Fibroblast of pulmonary artery (primary cell): ENCODE measurements around the gene PDE4D.
A peak's percentile ranks its signal among the peaks of the same experiment; 100 is the strongest.

Experiments used
- DNase-seq: peaks from one replicate; pipeline ENCODE4 v3.0.0-alpha.2; 2010; ENCODE audit warnings: low read depth
- H3K4me3 ChIP-seq: replicated peaks from 2 replicates; pipeline ENCODE4 v1.5.1; 2011; ENCODE audit warnings: low read depth, mild to moderate bottlenecking, control low read depth, low read length, moderate library complexity
- TF ChIP-seq, protein P1 (sequence below): IDR thresholded peaks from 2 replicates; pipeline ENCODE4 v1.5.1; 2011; ENCODE audit warnings: mild to moderate bottlenecking, control low read depth, low read length, inconsistent platforms; ENCODE audit errors: missing control alignments

PDE4D gene

DNA sequence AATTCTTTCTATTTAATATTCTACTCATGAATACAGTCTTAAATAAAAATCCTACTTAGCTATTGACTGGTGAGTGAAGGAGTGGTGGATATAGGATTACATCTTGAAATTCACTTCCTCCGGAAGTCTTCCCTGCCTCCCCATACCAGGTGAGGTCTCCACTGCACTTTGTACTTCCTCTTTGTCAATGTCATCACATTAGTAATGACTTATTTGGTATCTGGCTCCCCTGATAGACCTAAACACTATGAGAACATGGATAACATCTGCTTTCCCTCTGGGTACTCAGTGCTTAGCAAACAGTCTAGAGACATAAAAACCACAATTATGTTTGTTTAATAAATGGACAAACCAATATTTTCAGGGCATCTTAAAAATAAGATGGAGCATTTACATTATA, 532.1 kb downstream of the PDE4D start:
- no peak overlapping the region for H3K4me3 ChIP-seq
- no peak for DNase-seq
- TF ChIP-seq, protein P1, sequence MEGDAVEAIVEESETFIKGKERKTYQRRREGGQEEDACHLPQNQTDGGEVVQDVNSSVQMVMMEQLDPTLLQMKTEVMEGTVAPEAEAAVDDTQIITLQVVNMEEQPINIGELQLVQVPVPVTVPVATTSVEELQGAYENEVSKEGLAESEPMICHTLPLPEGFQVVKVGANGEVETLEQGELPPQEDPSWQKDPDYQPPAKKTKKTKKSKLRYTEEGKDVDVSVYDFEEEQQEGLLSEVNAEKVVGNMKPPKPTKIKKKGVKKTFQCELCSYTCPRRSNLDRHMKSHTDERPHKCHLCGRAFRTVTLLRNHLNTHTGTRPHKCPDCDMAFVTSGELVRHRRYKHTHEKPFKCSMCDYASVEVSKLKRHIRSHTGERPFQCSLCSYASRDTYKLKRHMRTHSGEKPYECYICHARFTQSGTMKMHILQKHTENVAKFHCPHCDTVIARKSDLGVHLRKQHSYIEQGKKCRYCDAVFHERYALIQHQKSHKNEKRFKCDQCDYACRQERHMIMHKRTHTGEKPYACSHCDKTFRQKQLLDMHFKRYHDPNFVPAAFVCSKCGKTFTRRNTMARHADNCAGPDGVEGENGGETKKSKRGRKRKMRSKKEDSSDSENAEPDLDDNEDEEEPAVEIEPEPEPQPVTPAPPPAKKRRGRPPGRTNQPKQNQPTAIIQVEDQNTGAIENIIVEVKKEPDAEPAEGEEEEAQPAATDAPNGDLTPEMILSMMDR = no peak

DNA sequence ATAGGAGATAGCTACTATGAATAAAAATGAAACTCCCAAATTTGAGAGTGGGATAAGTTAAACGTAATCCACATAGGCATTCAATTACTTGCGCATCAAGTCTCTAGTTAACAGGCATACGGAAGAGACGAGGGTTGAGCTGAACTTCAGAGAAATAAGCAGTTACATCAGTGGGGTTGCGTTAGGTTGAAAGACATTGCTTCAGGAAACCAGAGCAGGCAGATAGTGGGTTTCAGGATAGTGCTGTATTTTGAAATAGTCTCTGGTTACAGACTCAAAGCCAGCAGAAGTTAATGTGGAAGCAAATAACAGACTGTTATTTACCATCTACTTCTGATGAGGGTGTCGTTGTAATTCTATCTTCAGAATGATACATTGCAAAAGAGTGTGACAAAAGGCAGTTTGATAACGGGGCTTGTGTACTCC, 533.4 kb downstream of the PDE4D start:
- TF ChIP-seq, protein P1 = no peak
- no peak overlapping the region for H3K4me3 ChIP-seq
- DNase-seq = peak; percentile 71

DNA sequence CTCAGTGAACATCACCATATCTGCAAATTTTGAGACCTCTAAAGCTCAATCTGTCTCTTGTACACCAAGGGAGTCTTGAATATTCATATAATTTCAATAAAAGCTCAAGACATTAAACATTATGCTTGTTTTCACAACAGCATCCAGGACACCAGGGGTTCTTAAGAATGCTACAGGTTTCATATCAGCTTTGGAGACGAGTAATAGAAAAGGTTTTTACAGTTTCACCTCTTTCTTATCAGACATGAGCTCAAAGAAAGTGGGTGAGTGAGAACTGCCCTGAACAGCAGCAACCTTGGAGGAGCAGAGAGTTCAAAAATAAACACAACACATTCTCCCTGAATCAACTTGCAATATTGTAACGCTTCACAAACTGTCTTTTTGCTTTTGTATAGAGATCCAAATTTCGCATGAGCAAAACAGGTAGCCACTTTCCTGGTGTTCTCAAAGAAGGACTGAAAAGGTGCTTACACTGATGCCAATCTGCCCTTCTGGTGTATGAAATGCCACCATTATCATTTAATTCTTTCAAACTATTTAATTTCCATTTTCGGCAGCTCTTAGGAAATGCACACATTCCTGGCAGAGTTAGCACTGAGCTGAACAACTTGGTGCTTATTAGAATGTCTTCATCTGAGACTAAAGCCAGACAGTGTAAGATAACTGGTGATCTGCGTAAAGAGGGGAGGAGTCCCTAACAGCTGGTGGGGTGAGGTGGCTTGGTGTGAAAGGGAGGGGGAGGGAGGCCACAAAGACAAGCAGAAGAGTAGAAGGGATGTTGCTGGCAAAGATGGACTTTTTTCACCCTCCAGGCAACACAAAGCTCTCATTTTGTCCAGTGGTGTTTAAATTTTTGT, 535.3 kb downstream of the PDE4D start:
- no peak overlapping the region for H3K4me3 ChIP-seq
- DNase-seq = peak; percentile 78
- TF ChIP-seq, protein P1 = no peak

DNA sequence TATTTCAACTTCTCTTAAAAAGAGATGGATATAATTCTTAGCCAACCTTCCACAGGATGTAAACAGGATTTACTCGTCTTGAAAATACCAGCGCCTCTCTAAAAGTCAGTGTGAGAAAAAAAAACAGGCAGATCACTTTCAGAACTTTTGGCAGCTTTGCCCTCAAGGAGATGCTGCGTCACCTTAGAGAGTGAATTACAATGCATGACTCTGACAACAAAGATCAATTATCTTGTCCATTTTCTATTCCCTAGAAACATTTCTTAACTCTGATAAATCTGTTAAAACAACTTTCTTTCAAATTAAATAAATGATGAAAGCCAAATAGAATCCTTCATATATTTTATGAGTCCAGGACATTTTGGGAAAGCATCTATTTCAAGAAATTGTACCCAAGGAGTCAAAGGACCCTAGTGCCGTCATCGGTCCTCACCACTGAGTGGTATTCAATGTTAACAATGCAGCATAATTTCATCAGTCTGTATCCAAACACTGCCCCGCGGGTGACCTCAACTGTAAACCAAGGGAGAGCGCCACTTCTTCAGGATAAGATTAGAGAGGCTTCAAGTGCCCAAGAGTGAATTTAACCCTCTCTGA, 536.0 kb downstream of the PDE4D start:
- H3K4me3 ChIP-seq = no peak overlapping the region
- TF ChIP-seq, protein P1 = no peak
- DNase-seq = peak; percentile 66

DNA sequence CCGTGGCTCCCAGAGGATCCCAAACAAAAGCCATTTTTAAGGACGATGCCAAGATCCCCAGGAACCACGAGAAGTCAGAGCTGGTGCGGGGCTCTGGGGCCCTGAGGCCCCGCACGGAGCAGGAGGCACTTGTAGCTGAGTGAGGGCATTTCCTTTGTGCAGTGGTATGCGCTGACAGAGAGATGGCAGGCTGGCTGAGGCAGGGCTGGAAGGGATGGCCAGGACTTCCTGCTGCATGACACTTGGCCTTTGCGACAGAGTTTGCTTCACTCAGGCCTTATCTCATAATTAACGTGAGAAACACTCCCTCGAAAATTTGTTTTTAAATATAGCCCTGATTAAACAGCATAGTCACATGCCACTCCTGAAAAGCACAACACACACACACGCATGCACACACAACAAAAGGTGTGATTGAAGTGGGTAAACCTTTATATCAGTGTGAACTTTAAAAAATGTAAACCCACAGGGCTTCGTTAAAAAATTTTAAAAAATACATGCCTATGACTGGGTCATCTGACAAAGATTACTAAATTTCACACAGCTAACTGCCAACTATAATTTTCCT, 536.6 kb downstream of the PDE4D start:
- TF ChIP-seq, protein P1 = no peak
- DNase-seq = no peak

DNA sequence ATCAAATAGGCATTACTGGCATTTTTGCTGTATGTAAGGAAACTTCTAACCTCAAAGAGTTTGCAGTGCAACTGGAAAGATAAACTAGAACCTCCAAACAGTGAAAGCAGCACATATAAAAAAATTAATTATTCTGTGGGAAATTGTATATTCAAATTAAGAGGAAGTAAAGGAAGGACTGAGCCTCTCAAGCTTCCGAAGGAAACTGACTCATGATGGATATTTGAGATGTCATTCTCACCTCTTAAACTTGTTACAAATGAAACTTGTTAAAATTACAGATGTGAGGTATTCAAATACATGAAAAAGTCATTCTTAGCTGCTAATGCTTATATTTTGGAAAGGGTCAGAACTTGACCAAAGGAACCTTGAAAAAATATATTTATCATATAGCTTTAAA, 538.7 kb downstream of the PDE4D start:
- TF ChIP-seq, protein P1 = no peak
- DNase-seq = no peak
- no peak overlapping the region for H3K4me3 ChIP-seq

More for the DNA sequence above, 536.6 kb downstream of the PDE4D start:
- no peak overlapping the region for H3K4me3 ChIP-seq
